GM12891 (cell line): ENCODE measurements around the gene SDR39U1.

ENCODE experiments used
- DNase-seq: peaks from one replicate; pipeline ENCODE4 v3.0.0; 2011; ENCODE audit warnings: low spot score; ENCODE audit not compliant: insufficient read length
- FAIRE-seq: peaks from 2 replicates; lab custom pipeline; 2011; peaks lifted over from hg19 to GRCh38; lab: Jason Lieb, UNC
- PAX5 ChIP-seq: IDR thresholded peaks from 2 replicates; pipeline ENCODE4 v1.6.1; 2011; ENCODE audit warnings: low read length, moderate library complexity, mild to moderate bottlenecking; ENCODE audit not compliant: insufficient read depth, severe bottlenecking
- POLR2A ChIP-seq: IDR thresholded peaks from 2 replicates; pipeline ENCODE4 v1.6.1; 2011; ENCODE audit warnings: low read depth, low read length, control low read depth
- POLR2AphosphoS5 ChIP-seq: IDR thresholded peaks from 2 replicates; pipeline ENCODE4 v1.6.1; 2011; ENCODE audit warnings: low read depth, low read length, control low read depth
- POU2F2 ChIP-seq: IDR thresholded peaks from 2 replicates; pipeline ENCODE4 v1.6.1; 2011; ENCODE audit warnings: low read depth, mild to moderate bottlenecking, control low read depth, low read length, moderate library complexity
- SPI1 ChIP-seq: IDR thresholded peaks from 2 replicates; pipeline ENCODE4 v1.6.1; 2011; ENCODE audit warnings: low read depth, low read length, control low read depth
- TAF1 ChIP-seq: IDR thresholded peaks from 2 replicates; pipeline ENCODE4 v1.6.1; 2011; ENCODE audit warnings: low read depth, low read length, control low read depth

SDR39U1 gene

DNA sequence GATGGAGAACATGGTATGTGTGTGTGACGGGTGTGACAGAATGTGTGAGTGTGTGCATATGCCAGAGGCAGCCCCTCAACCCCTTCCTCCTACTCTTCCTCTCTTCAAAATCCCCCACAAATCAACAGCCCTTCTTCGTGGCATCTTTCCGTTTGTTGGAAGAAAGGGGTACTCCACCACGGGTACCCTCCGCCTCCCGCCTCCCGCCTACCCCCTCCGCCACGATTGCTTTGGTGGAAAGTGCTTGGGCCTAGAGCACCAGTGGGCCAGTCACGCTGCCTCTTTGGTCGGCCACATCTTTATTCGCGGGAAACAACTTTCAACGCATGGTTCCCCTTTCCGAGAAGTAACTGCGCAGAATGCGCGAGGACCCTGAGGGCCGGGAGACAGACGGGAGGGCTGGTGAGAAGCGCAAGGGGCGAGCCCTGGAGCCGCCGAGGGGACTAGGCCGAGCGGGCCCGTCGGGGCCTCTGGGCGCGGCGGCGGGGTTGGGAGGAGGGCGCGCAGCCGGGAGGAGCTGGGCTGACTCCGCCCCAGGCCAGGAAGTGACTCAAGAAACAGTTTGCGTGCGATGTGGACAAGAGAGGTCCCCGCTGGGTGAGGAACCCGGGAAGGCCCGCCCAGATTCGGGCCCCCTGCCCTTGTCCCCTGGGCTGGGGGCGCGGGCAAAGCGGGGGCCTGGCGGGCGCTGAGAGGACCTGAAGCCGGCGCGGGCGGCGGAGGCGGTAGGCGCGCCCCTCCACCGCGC, 13.0 kb downstream of the SDR39U1 start, which contains the start of the genes CBLN3 and KHNYN:
Gene CBLN3, minus strand, starts transcription at position 274 of the 748 bp plus-strand sequence. CDS start 614 bp downstream, outside the sequence.
Gene KHNYN, plus strand, starts transcription at position 560 of the 748 bp plus-strand sequence. CDS start 777 bp downstream, outside the sequence.
- peak; percentile 55 for TF ChIP-seq SPI1
- TF ChIP-seq POLR2AphosphoS5: no peak; the same call in 1 of the 2 replicates
- no peak for TF ChIP-seq POU2F2
- peak; percentile 83 for TF ChIP-seq POLR2A
- TF ChIP-seq TAF1: peak; percentile 79; the same call in 1 of the 2 replicates
- no peak for TF ChIP-seq PAX5
- DNase-seq (peak; percentile 98), FAIRE-seq (peak; percentile 87)

DNA sequence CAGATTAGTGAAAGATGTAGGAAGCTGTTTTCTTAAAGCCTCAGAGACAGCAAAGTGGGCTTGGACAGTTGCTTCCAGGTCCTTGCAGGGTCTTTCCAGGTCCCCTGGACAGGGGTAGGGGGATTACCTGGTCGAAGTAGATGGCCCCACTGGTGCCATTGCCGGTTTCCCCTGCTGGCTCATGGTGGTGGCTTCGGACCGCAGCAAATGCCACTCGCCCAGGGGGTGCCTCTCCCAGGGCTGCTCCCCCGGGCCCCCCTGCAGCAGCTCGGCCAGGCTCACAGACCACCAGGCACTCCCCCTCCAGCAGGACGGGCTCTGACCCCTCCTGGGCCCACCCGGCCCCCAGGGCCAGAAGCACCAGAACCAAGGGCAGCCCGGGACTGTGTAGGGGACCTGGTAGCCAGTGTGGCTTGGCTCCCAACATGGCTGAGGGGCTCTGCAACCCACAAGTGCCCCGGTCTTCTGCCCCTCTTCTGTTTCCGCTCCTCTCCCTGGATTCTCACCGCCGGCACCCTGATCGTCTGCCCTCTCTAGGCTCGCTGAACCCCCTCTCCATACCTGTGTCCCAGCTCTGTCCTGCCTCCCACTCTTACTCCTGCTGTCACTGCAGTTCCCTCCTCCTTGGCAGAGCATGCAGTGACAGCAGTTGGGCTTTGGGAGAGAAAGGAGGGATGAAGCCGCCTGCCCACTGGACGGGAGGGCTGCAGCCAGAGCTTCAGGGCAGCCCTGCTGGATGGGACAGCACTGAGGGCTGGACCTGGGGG, 13.8 kb downstream of the SDR39U1 start:
- FAIRE-seq (no peak), DNase-seq (no peak)
- no peak for TF ChIP-seq PAX5
- no peak for TF ChIP-seq TAF1
- TF ChIP-seq POU2F2: no peak
- no peak for TF ChIP-seq POLR2A
- TF ChIP-seq SPI1: no peak
- no peak for TF ChIP-seq POLR2AphosphoS5

DNA sequence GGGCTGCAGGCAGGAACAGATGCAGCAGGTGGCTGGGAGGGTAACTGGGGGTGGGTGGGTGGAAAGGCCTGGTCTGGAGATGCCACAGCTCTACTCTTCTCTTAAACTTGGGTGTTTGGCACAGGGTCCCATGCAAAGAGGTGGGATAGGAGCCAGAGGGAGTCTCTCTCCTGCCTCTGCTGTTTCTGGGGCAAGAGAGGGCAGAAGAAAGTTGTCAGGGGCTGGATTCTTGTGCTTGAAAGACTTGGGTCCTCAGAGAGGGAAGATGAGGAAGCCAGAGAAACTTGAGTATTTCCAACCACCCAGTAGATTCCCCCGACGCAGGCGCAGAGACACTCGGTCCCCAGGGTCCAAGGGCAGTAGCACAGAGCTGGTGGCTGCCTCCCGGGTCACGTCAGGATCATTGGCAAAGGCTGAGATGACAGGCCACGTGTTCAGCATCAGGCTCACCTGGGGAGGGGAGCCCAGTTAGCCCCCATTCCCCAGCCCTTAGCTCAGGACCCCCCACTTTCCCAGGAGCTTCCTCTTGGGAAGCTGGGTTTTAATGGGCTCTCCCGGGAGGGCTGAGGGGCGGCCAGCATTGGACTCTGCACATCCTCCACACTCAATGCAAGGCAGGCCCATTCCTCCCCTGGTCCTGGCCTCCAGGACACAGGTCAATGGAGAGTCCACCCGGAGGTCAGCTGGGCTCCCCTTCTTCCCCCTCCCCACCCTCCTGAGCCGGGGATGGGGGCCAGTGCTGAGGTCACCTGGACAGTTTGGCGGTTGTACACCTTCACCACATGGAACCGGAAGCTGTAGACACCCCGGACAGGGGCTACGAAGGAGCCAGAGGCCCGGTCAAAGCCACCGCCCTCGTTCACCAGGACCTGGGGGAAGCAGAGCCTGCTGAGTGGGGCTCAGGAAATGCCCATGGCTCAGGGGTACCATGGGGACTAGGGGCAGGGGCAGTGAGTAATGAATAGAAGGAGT, 14.8 kb downstream of the SDR39U1 start:
- FAIRE-seq: no peak
- TF ChIP-seq POU2F2 (no peak), PAX5 (no peak), SPI1 (no peak), POLR2AphosphoS5 (no peak)
- no peak for DNase-seq

DNA sequence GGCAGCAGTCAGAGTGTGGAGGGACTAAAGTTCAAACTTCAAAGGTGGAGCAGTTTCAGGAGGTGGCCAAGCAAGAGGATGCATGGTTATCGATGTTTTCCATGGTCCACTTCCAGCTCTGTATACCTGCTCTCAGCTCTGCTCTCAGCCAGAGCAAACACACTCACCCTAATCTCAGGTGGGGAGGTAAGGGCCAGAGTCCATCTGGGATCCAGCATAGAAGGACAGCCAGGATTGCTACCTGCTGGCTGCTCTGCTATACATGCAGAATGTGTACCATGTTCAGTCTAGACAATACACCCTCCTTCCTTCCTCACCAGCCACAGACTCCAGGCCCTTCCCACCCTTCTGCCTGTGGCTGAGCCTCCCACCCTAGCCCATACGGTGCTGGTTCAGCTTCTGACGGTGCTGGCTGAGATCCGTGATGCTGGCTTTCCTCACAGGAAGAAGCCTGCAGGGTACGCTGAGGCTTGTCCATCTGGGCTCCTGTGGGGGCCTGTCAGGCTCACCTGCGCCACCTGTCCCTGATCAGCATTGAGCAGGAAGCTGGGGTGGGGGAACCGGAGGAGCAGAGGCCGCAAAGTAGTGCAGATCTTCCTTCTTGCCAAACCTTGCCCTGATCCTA, 15.6 kb downstream of the SDR39U1 start:
- TF ChIP-seq TAF1 (no peak), PAX5 (no peak), POLR2A (no peak), SPI1 (no peak), POU2F2 (no peak), POLR2AphosphoS5 (no peak)
- FAIRE-seq: no peak
- no peak for DNase-seq

DNA sequence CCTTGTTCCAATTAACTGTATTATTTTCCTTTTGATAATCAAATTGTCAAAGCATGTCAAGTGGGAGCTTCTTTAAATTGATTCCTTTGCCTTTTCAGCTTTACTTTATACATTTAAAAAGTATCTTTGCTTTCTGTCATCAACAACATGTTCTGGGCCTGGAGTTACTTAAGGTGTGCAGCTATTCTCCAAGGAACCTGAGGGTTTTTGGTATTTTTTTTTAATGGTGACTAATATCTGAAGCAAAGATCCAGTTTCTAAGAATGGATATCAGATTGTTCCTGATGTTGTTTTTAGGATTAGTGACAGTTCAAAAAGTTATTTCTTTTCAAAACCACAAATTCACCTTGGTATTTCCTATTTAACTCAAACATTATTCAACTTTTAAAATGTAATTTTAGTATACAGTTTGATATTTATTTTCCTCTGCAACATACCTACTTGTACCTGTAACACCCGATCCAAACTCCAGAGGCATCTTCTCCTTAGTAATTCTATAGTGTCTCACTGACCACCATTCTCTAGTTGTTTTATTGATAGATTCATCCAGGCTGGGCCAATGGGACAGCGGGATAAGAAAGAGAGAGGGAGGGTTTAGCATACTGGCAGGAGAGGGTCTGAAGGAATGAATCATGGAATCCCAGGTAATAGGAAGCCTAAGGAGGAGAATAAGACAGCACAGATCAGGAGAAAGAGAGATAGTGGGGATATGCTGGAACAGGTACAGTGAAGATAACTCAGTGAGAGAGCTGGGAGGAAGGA, 16.2 kb downstream of the SDR39U1 start:
- TF ChIP-seq SPI1: no peak
- no peak for TF ChIP-seq TAF1
- no peak for FAIRE-seq
- no peak for DNase-seq

DNA sequence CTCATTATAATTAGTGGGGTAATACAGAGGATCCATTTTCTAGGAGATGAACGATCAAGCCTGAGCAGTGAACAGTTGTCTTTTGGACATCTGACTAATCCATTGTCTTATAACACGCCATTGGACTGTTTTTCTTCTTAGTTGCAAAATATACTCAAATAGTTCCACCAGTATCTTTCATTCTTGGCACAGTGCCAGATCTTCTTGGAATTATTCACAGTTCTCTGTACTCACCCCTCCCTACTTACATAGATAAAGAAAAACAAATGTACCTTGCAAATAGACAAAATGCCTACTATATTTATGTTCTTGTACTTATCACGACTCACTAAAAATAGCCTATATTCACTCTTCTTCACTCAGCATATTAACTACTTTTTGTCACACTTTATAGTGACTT, 16.9 kb downstream of the SDR39U1 start:
- DNase-seq (no peak), FAIRE-seq (no peak)
- TF ChIP-seq POLR2AphosphoS5 (no peak), TAF1 (no peak), PAX5 (no peak), SPI1 (no peak), POLR2A (no peak), POU2F2 (no peak)

DNA sequence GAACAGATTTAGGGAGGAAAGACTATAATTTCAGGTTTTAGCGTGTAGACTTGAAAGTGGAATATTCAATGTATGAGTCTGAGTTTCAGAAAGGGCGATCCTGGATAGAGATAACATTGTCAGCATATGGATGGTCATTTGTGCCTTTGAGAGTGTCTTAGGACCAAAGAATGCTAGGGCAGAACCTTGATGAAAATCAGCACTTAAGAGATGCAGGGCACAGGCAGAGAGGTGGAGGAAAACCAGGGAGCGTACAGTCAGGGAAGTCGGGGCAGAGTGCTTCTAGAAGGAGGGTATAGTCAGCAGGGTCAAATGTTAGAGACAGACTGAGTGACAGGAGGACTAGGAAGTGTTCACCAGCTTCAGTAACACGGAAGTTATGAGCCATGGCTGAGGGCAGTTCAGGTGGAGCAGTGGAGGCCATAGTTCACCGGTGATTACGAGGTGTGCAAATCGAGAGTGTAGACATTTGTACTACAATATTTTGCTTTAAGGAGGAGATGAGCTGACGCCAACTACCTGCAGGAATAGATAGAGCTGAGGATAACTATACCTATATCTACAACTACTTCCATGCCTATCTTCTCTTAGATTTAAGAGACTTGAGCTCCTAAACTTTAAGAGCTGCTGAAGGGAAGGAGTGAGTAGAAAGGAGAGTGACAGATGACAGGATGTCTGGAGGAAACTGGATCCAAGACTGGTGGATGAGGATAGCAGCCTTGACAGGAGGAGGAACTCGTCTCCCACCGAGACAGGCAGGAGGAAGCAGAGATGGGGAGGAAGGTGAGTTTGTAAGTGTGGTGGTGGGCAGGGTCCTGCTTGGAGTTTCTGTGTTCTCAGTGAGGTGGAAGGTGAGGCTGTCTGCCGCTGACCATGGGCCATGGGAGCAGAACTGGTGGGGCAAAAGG, 19.6 kb downstream of the SDR39U1 start:
- peak; percentile 74 for FAIRE-seq
- TF ChIP-seq SPI1 (no peak), POU2F2 (no peak), POLR2AphosphoS5 (no peak)
- DNase-seq: no peak

DNA sequence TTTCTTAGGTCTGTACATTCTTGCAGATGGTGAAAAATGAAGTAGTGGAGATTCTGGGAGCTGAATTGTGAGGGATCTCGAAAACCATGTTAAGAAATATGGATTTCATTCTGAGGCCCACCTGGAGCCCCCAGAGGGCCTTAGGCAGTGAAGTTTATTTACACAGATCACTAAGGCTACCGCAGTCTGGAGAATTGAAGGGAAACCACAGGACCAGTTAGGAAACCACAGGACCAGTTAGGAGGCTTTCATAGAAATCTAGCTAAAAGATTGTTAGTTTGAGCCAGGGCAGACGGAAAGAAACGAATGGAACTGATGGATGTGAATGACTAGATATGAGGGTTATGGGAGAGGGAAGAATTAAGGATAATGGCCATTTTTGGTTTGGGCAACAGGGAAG, 20.3 kb downstream of the SDR39U1 start:
- TF ChIP-seq SPI1 (no peak), POU2F2 (no peak), POLR2AphosphoS5 (no peak), TAF1 (no peak), POLR2A (no peak), PAX5 (no peak)
- DNase-seq: no peak
- no peak for FAIRE-seq
